ENCODE data around the gene MRPS6.

The MRPS6 gene

DNA sequence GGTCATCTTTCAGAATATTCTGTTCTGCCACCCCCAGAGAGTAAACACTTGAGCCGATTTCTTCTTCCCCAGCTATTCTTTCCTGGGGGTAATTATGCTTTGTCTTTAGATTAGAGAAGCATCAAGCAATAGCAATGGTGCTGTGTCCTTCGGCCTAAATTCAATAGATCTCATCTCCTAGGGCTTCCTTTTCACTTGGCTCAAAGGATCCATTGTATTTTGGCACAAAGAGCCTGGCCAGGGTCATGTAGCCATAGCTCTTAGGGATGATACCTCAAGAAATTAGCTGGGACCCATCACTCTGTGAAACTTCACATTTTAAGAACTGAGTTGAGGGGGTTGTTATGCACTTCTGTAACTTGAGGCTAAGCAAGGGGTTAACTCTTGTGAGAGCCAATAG lies 27.0 kb downstream of the MRPS6 start:
- DNase-seq (ENCODE audit: low read depth, low spot score): no peak

- DNase-seq (ENCODE audit: low read depth, low spot score): no peak
These were observed 27.4 kb downstream of the MRPS6 start for GRCh38 chr21:34100790-34101189.

DNA sequence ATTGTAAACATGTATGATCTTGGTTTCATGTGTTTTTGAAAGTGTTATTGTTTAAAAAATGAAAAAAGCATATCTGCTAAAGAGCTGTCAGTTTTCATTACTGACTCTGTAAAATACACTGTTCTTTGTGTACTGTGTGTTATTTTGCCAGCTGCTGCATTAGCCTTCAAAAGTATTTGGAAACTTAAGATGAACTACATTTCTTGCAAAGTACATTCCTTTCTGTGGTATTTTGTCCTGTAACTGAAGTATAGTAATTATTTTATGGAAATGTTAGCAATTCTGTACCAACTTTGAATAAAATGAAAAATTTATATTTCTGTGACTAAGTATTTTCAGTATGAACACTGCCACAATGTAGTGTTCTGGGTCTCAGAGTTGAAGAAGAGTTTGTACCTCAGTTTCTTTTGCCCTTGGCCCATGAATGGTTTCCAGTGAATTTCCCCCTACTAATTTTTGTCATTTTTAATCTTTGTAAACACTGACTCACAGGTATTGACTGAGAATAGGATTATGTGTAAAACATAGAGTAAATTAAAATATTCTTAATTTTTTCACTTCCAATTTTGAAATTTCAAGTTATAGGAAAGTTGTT lies 32.7 kb downstream of the MRPS6 start:
- no peak for DNase-seq (ENCODE audit: low read depth, low spot score)

DNA sequence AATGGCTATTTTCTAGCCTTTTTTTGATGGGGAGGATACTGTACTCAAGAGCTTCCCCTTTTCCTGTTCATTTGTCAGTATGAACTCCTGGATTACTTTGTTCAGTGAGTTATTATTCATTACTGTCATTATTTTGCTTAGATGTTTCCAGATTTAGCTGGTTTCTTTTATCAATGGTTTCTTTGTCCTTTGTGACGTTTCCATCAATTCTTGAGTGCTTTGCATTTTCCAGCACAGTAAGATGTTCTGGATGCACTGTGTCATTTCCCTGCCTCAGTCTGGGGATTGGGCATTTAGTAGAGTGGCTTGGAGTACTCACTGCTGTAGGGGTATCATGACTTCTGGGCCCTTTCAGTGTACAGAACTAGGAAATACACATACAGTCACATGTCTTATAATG lies 34.2 kb downstream of the MRPS6 start:
- DNase-seq (ENCODE audit: low read depth, low spot score): no peak

- no peak for DNase-seq (ENCODE audit: low read depth, low spot score)
These were observed 35.7 kb downstream of the MRPS6 start for GRCh38 chr21:34109075-34109474.

- DNase-seq (ENCODE audit: low read depth, low spot score): no peak
These were observed 37.3 kb downstream of the MRPS6 start for GRCh38 chr21:34110594-34111202.

- no peak for DNase-seq (ENCODE audit: low read depth, low spot score)
These were observed 39.1 kb downstream of the MRPS6 start for GRCh38 chr21:34112316-34113033.

DNA sequence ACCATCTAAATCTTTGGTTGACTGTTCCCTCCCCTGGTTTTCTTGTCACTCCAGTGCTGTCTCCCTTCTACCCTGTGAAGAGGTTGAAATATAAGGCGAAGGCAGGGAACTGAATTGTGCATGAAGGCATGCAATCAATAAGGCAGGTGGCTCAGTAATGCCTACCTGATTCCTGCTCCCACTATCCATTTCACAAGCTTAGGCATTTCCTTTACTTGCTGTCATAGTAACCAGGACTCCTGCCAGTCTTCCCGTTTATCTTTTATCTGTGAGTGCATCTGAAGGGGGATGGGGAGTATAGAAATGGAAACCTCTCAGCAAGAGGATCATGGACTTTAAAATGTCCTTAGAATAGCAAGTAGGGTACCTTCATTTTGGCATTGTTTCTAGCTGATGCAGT lies 40.5 kb downstream of the MRPS6 start:
- DNase-seq (ENCODE audit: low read depth, low spot score): no peak

GRCh38 chr21:34115160-34115559 lies 41.8 kb downstream of the MRPS6 start:
- no peak for DNase-seq (ENCODE audit: low read depth, low spot score)

- no peak for DNase-seq (ENCODE audit: low read depth, low spot score)
These were observed 43.2 kb downstream of the MRPS6 start for GRCh38 chr21:34116569-34116968.

- no peak for DNase-seq (ENCODE audit: low read depth, low spot score)
These were observed 47.5 kb downstream of the MRPS6 start for GRCh38 chr21:34120867-34121266.

DNA sequence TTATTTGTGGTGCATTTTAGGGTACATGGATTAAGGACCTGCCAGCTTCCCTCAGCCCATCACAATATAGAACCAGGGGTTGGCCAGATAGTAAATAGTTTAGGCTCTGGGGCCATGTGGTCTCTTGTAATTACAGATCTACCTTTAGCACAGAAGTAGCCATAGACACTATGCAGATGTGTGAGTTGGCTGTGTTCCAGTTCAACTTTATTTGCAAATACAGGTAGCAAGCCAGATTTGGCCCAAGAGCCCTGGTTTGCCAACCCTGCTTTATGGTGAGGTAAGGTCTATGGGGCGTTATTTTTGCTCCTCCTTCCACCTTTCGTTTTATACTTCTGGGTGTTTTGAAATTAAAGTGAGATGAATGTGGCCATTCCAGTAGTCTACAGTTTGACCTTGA lies 48.7 kb downstream of the MRPS6 start:
- no peak for DNase-seq (ENCODE audit: low read depth, low spot score)

- no peak for DNase-seq (ENCODE audit: low read depth, low spot score)
These were observed 50.2 kb downstream of the MRPS6 start for GRCh38 chr21:34123609-34124008.

DNA sequence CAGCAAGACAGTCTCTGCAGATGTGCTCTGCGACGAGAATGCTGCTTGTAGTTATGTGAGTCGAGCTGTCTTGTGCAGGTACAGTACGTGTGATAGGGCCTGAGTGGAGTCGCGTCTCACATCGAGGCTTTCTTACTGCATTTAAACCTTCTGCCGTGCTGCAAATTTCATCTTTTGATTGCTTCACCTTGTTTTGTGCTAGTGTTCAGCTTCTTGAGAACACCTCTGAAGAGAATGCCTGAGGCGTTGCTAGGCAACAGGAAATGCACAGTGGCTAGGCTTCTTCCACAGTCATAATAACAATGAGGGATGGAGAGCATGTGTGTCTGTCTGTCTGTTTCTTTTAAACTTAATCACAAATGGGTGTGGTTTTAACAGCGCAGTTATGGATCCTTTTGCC lies 52.9 kb downstream of the MRPS6 start:
- DNase-seq (ENCODE audit: low read depth, low spot score): no peak

GRCh38 chr21:34126691-34127090 lies 53.3 kb downstream of the MRPS6 start:
- no peak for DNase-seq (ENCODE audit: low read depth, low spot score)

GRCh38 chr21:34128124-34128523 lies 54.7 kb downstream of the MRPS6 start:
- no peak for DNase-seq (ENCODE audit: low read depth, low spot score)

GRCh38 chr21:34128674-34129038 lies 55.3 kb downstream of the MRPS6 start:
- no peak for DNase-seq (ENCODE audit: low read depth, low spot score)

DNA sequence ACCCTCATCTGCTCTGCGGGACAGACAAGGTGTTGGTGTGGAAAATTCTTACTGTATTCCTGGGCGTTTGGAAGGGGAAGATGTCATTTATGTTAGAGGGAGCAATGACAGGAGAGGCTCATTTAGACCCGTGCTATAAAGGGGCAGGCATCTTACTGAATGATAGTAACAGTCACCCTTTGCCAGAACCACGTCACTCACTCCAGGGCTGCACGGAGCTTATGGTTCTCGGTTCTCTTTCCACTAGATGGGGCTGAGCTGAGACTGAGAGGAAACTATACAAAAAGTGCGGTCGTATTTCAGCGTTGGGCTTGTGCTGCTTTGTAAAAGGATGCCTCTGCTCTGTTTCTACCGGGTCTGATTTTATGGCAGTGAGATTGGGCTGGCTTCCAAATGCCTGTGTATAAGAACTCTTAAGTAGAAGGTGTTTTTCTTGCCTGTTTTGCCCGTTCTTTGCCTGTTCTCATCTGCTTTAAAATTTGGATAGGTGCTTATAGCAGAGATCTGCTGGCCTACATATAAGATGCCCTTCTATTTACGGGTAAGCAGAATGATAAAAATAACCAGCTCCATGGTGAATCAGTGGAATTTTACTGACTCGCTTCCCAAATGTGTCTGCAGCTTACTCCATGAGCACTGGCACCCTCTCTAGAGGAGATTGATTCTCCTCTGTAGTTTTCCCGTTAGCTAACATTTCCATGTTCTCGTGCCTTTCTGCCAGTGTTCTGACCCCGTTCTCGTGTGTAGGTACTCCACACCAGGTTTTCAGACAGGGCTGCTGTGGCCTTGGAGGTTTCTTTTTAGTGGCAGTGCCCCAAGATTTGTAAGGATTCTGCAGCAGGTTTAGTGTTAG lies 55.9 kb downstream of the MRPS6 start:
- peak; percentile 30 for DNase-seq (ENCODE audit: low read depth, low spot score)

- DNase-seq (ENCODE audit: low read depth, low spot score): peak; percentile 33
These were observed 56.7 kb downstream of the MRPS6 start for GRCh38 chr21:34129901-34130715.

DNA sequence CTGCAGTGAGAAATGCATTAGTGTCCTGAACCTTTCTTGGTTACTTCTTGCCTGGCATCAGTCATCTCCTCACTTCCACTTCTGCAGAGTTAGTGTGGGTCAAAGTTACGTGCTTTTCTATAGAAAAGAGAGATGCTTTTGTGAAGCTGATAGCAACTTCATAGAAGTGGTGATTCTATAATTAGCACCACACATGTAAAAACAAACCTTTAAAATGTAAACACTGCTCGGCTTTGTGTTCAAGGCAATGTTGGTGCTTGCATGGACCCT lies 57.3 kb downstream of the MRPS6 start:
- no peak for DNase-seq (ENCODE audit: low read depth, low spot score)

DNA sequence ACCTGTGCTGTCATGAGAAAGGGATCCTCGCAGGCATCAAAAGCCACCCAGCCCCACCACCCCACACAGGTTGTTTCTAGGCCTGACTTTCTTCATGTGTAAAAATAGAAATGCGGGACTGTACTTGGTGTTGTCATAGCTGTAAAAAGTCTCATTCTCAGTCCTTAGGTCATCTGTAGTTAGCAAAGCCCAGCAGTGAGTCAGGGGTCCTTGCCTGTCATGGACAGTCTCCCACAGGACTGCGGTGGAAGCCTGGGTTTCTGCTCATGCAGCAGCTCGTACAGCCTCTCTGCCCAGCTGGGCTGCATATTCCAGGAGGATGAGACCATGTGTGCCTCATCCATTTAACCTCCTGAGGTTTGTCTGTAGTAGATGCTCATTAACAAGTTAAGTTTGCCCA lies 58.2 kb downstream of the MRPS6 start:
- DNase-seq (ENCODE audit: low read depth, low spot score): no peak

- DNase-seq (ENCODE audit: low read depth, low spot score): no peak
These were observed 58.8 kb downstream of the MRPS6 start for GRCh38 chr21:34132202-34132601.

Measured in iPS DF 19.7 (cell line).